Measurements from ENCODE around the gene ZNF511.

- TF ChIP-seq EZH2phosphoT487 (IDR thresholded peaks at IDR 0.05; ENCODE audit: insufficient read depth, low read depth) (no peak), EZH2 (IDR thresholded peaks at IDR 0.05; ENCODE audit: insufficient read depth, poor library complexity, severe bottlenecking) (no peak)
Measured at GRCh38 chr10:133302230-133302629, 6.5 kb upstream of the ZNF511 start.

All from GM23248 (cell line).